ENCODE results near the gene NR1H2. TPM values are rescaled to one million over a fixed set of nuclear protein-coding genes. Genes with fewer than 3 reads are reported as not detected.

Gene NR1H2
- total and polyA plus RNA-seq, 4 donors = 52.5 to 114 (median 99.9) TPM

- DNase-seq (peak; percentile 64 to 71 (median 71)), ATAC-seq (ENCODE audit: insufficient read depth, low FRiP score) (no peak)
- no peak for TF ChIP-seq CTCF (IDR thresholded peaks at IDR 0.05; ENCODE audit: control extremely low read depth, extremely low read depth)
- H3K9ac ChIP-seq (ENCODE audit: insufficient read depth in 1 of 2, low read length in 2 of 2) = peak within 1 kb of the TSS in 1 of 2 donors; percentile 63
- peak within 1 kb of the TSS in 1 of 2 donors; percentile 29 for H3K27ac ChIP-seq (ENCODE audit: low read depth in 1 of 2, low read length in 1 of 2)
- no peak within 1 kb of the TSS for H3K4me3 ChIP-seq
- 5 to 10% methylated on average over 23 to 40 of the region's 40 CpGs for WGBS, 2 donors
- no peaks in the 10 kb centered on the region for H3K9me3 ChIP-seq (ENCODE audit: control insufficient read depth in 4 of 4, insufficient read depth in 3 of 4, low read length in 3 of 4)
- H3K27me3 ChIP-seq (ENCODE audit: control insufficient read depth in 3 of 3, insufficient read depth in 3 of 3, low read length in 2 of 3) = peaks cover 0 to 7% (median 0%) of the 10 kb centered on the region in 3 donors
- no peaks in the 10 kb centered on the region for H3K36me3 ChIP-seq (ENCODE audit: control insufficient read depth in 4 of 4, insufficient read depth in 4 of 4, low read length in 4 of 4)
- peaks cover 0 to 21% (median 3%) of the 10 kb centered on the region in 5 donors for H3K4me1 ChIP-seq (ENCODE audit: control insufficient read depth in 5 of 5, insufficient read depth in 5 of 5, low read length in 5 of 5)
These were observed 56.2 kb downstream of the NR1H2 start, which contains the start of gene MYBPC2 for GRCh38 chr19:50432221-50433028. MYBPC2 (plus strand) TSS chr19:50432892; CDS start chr19:50432954, 62 bp downstream.

Other genes starting within 250 kb of the NR1H2 start
- gene IZUMO2, start 213.2 kb upstream of the NR1H2 start, total RNA-seq = under 1 TPM in 1 of 2 donors, not detected in 1; 0.46 TPM
- under 1 TPM in 1 of 2 donors, not detected in 1; 0.18 TPM for gene IZUMO2, start 213.2 kb upstream of the NR1H2 start, polyA plus RNA-seq
- gene MYH14, start 172.8 kb upstream of the NR1H2 start, total RNA-seq = 100 to 1,000 TPM in 1 of 2 donors, 10 to 100 TPM in 1; 55.3 to 142 TPM
- gene MYH14, start 172.8 kb upstream of the NR1H2 start, polyA plus RNA-seq = 100 to 1,000 TPM in 1 of 2 donors, 10 to 100 TPM in 1; 48.3 to 159 TPM
- gene KCNC3, start 47.1 kb upstream of the NR1H2 start, total RNA-seq = 10 to 100 TPM in 1 of 2 donors, 1 to 10 TPM in 1; 4.6 to 13.2 TPM
- gene KCNC3, start 47.1 kb upstream of the NR1H2 start, polyA plus RNA-seq = 1 to 10 TPM; 2.6 to 5.7 TPM
- gene NAPSA, start 10.8 kb upstream of the NR1H2 start, total RNA-seq = 1,000 to 10,000 TPM in 1 of 2 donors, 100 to 1,000 TPM in 1; 655 to 1,838 TPM
- 1,000 to 10,000 TPM; 1,027 to 2,584 TPM for gene NAPSA, start 10.8 kb upstream of the NR1H2 start, polyA plus RNA-seq
- gene POLD1, start 7.9 kb downstream of the NR1H2 start, total RNA-seq = 10 to 100 TPM; 20.2 to 49.3 TPM
- gene POLD1, start 7.9 kb downstream of the NR1H2 start, polyA plus RNA-seq = 10 to 100 TPM; 28.7 to 55.1 TPM
- 10 to 100 TPM in 1 of 2 donors, under 1 TPM in 1; 0.31 to 10.5 TPM for gene SPIB, start 42.5 kb downstream of the NR1H2 start, total RNA-seq
- gene SPIB, start 42.5 kb downstream of the NR1H2 start, polyA plus RNA-seq = under 1 TPM; 0.22 to 0.98 TPM
- gene MYBPC2, start 56.4 kb downstream of the NR1H2 start, total RNA-seq = under 1 TPM; 0.21 to 0.91 TPM
- under 1 TPM; 0.04 to 0.55 TPM for gene MYBPC2, start 56.4 kb downstream of the NR1H2 start, polyA plus RNA-seq
- 100 to 1,000 TPM in 1 of 2 donors, 10 to 100 TPM in 1; 62.2 to 165 TPM for gene EMC10, start 100.0 kb downstream of the NR1H2 start, total RNA-seq
- 100 to 1,000 TPM; 133 to 140 TPM for gene EMC10, start 100.0 kb downstream of the NR1H2 start, polyA plus RNA-seq
- 1 to 10 TPM; 1.7 to 2.7 TPM for gene GARIN5A, start 100.4 kb downstream of the NR1H2 start, total RNA-seq
- 1 to 10 TPM; 2.1 to 5.0 TPM for gene GARIN5A, start 100.4 kb downstream of the NR1H2 start, polyA plus RNA-seq
- 10 to 100 TPM in 1 of 2 donors, 1 to 10 TPM in 1; 9.8 to 66.9 TPM for gene JOSD2, start 134.7 kb downstream of the NR1H2 start, total RNA-seq
- gene JOSD2, start 134.7 kb downstream of the NR1H2 start, polyA plus RNA-seq = 10 to 100 TPM; 60.2 to 76.8 TPM
- not detected for gene ASPDH, start 137.5 kb downstream of the NR1H2 start, total RNA-seq
- not detected for gene ASPDH, start 137.5 kb downstream of the NR1H2 start, polyA plus RNA-seq
- 10 to 100 TPM in 1 of 2 donors, 1 to 10 TPM in 1; 2.5 to 10.8 TPM for gene LRRC4B, start 192.0 kb downstream of the NR1H2 start, total RNA-seq
- gene LRRC4B, start 192.0 kb downstream of the NR1H2 start, polyA plus RNA-seq = 1 to 10 TPM; 1.7 to 3.0 TPM

Data from lung (tissue), 12 donors.